ENCODE measurements around the gene ADAMTS20.

- TF ChIP-seq MAX (CRISPR knock-in tag; IDR thresholded peaks at IDR 0.05) = no peak
- no peak for TF ChIP-seq TEAD4 (CRISPR knock-in tag; IDR thresholded peaks at IDR 0.05)
- no peak for TF ChIP-seq GRHL2 (CRISPR knock-in tag; IDR thresholded peaks at IDR 0.05; ENCODE audit: insufficient replicate concordance, severe bottlenecking)
- TF ChIP-seq ZNF416 (CRISPR knock-in tag; IDR thresholded peaks at IDR 0.05) = no peak
- no peak for TF ChIP-seq IRF2 (CRISPR knock-in tag; IDR thresholded peaks at IDR 0.05; ENCODE audit: borderline replicate concordance, low read depth)
- no peak for TF ChIP-seq NR1H2 (CRISPR knock-in tag; IDR thresholded peaks at IDR 0.05)
- TF ChIP-seq CTCF (IDR thresholded peaks at IDR 0.05) = no peak
- no peak for TF ChIP-seq ATF6 (CRISPR knock-in tag; IDR thresholded peaks at IDR 0.05)
- TF ChIP-seq E2F4 (CRISPR knock-in tag; IDR thresholded peaks at IDR 0.05; ENCODE audit: borderline replicate concordance, low read depth) = no peak
Measured at GRCh38 chr12:43516045-43516444, 36.0 kb downstream of the ADAMTS20 start.

Data from WTC11 (cell line).